Right lobe of liver (tissue), 6 donors: ENCODE results near the gene CCDC88A. TPM values are rescaled to one million over a fixed set of nuclear protein-coding genes. Genes with fewer than 3 reads are reported as not detected.
"Not testable (repeated sequence)": the region's sequence is repeated elsewhere in the genome, so short reads cannot be mapped to it uniquely, and the experiment has no call there.

Experiments used
- ATAC-seq, 4 donors: fragments of 200-7000 bp; cut with Tn5 transposase; one replicate each; pipeline ENCODE4 v1.9.1; 2020; ENCODE audit warnings: mild to moderate bottlenecking in 4 of 4, moderate library complexity in 4 of 4
- DNase-seq, 3 donors: peaks; one replicate each; pipeline ENCODE4 v3.0.0-alpha.2; 2020
- H3K27ac ChIP-seq, 3 donors: fragments of 200-600 bp; one replicate each; pipeline ENCODE4 v1.8.0; 2022
- H3K27me3 ChIP-seq, 2 donors: fragments of 200-600 bp; one replicate each; pipeline ENCODE4 v1.8.0; 2022
- H3K36me3 ChIP-seq, 4 donors: fragments of 200-600 bp; sonication (generic) in 1 of 4; one replicate each; pipeline versions ENCODE4 v1.5.1 to v1.8.0; 2017 to 2022; ENCODE audit warnings: control low read depth in 1 of 4
- H3K4me1 ChIP-seq, 4 donors: fragments of 200-600 bp; sonication (generic) in 1 of 4; one replicate each; pipeline versions ENCODE4 v1.5.1 to v1.8.0; 2017 to 2022; ENCODE audit warnings: control low read depth in 1 of 4
- H3K4me3 ChIP-seq, 3 donors: fragments of 200-600 bp; one replicate each; pipeline ENCODE4 v1.8.0; 2022
- H3K9me3 ChIP-seq, 4 donors: fragments of 200-600 bp; sonication (generic) in 1 of 4; one replicate each; pipeline versions ENCODE4 v1.5.1 to v1.8.0; 2017 to 2022; ENCODE audit warnings: control low read depth in 1 of 4
- POLR2A ChIP-seq: fragments of 450-650 bp; IDR thresholded peaks from one replicate; pipeline ENCODE4 v1.6.1; 2017; ENCODE audit warnings: antibody characterized with exemption, mild to moderate bottlenecking
- WGBS: methylation state at CpG from one replicate; pipeline ENCODE4 v1.1.6; 2018; ENCODE audit warnings: low coverage, low lambda C conversion rate; ENCODE audit not compliant: insufficient coverage; ENCODE audit errors: missing lambda C conversion rate; 5-methylcytosine and 5-hydroxymethylcytosine counted together
- intact Hi-C, 2 donors: fragments of 100-400 bp; cut with DNase I; formaldehyde crosslinking; loops; one replicate each; pipeline versions ENCODE4 v1.11.2 to v1.14.1; 2022
- total RNA-seq, 6 experiments: library from RNA; depleted of rRNA in 2 of 6; stranded (reverse); fragments of >200 nt in 2 of 6; fragmentation: NEBNext Ultra II Directional in 3 of 6; extraction: Animal tissue kit (Norgen Biotek cat#: 25700) in 3 of 6; gene quantifications; one replicate each; pipeline versions ENCODE4 v1.1.0 to v1.2.4, GENCODE V29; 2016 to 2023
- TF ChIP-seq, protein P1 (sequence below), 4 donors: fragments of 200-600 bp in 3 of 4; fragments of 450-650 bp in 1 of 4; IDR thresholded peaks; one replicate each; pipeline versions ENCODE4 v1.5.1 to v1.8.0; 2016 to 2022; ENCODE audit warnings: antibody characterized with exemption in 4 of 4, mild to moderate bottlenecking in 2 of 4
- donor health status: DM: no; HTN: yes; CAD: no.
- donor health status: DM: no; HTN: no; CAD: no.
- donor health status: DM: no; HTN: no; CAD: no.
- donor health status: DM: no; HTN: yes; CAD: no.
- donor health status: DM: no; HTN: yes; CAD: no.

The CCDC88A gene
- total RNA-seq, 6 experiments from 2014 or later, result 11.5 to 26.1 (median 18.5) TPM

DNA sequence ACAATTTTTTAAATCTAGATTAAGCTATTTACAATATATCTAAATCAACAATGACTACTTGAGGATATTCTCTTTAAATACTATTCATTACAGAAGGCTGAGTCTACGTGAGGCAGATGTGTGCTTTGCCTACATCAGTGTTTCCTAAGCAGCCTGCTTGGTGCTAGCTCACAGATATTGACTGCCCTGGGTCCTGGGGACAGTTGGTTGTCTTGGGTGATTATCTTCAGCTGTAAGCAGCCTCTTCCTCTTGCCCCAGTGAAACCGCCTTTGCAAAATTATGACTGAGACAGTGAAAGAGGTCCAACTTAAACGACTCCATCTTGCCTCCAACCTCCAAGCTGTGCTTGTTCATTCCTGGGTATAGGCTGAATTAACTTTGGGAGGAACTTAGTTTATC is 39.6 kb upstream of the CCDC88A start:
- DNase-seq, result no peak
- intact Hi-C loops, result no loop called here
- 55% methylated on average over 3 of the region's 3 CpGs for WGBS
- TF ChIP-seq, protein P1, sequence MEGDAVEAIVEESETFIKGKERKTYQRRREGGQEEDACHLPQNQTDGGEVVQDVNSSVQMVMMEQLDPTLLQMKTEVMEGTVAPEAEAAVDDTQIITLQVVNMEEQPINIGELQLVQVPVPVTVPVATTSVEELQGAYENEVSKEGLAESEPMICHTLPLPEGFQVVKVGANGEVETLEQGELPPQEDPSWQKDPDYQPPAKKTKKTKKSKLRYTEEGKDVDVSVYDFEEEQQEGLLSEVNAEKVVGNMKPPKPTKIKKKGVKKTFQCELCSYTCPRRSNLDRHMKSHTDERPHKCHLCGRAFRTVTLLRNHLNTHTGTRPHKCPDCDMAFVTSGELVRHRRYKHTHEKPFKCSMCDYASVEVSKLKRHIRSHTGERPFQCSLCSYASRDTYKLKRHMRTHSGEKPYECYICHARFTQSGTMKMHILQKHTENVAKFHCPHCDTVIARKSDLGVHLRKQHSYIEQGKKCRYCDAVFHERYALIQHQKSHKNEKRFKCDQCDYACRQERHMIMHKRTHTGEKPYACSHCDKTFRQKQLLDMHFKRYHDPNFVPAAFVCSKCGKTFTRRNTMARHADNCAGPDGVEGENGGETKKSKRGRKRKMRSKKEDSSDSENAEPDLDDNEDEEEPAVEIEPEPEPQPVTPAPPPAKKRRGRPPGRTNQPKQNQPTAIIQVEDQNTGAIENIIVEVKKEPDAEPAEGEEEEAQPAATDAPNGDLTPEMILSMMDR (IDR thresholded peaks at IDR 0.05), result no peak
- no peak for TF ChIP-seq POLR2A
- no peaks in the 10 kb centered on the region for H3K36me3 ChIP-seq
- no peak for ATAC-seq
- no peaks in the 10 kb centered on the region for H3K9me3 ChIP-seq
- no peaks in the 10 kb centered on the region for H3K27me3 ChIP-seq
- no peak overlapping the region for H3K27ac ChIP-seq
- no peaks in the 10 kb centered on the region for H3K4me1 ChIP-seq
- H3K4me3 ChIP-seq, result no peak overlapping the region

- ATAC-seq (no peak), DNase-seq (no peak)
- no peak overlapping the region for H3K27ac ChIP-seq
- TF ChIP-seq, protein P1 (IDR thresholded peaks at IDR 0.05), result no peak
- TF ChIP-seq POLR2A, result no peak
- no peaks in the 10 kb centered on the region for H3K27me3 ChIP-seq
- intact Hi-C loops, result no loop called here
- H3K9me3 ChIP-seq, result no peaks in the 10 kb centered on the region
- H3K36me3 ChIP-seq, result no peaks in the 10 kb centered on the region
- H3K4me3 ChIP-seq, result no peak overlapping the region
- 80% methylated on average over 3 of the region's 5 CpGs for WGBS
- no peaks in the 10 kb centered on the region for H3K4me1 ChIP-seq
Measured at GRCh38 chr2:55454121-55454520, 34.5 kb upstream of the CCDC88A start.

DNA sequence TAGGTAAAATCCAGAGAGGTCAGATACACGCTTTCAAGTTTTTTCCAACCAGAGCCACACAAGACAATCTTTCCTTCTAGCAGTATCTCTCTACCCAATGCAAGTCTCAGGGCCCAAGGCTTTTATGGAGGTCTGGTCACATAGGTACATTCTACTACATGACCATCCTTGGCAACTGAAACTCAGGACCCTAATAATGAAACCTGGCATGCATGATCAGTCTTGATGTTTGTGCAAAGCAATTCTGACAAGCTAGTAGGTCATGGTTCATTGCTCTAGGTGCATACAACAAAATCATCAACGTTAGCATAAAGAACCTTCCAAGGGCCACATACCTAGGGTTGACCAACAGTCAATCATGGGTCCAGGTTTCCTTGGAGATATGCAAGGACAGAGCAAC is 33.2 kb upstream of the CCDC88A start:
- 67% methylated on average over 2 of the region's 2 CpGs for WGBS
- Histone ChIP-seq H3K36me3 (no peaks in the 10 kb centered on the region), H3K27me3 (no peaks in the 10 kb centered on the region), H3K4me3 (no peak overlapping the region), H3K9me3 (no peaks in the 10 kb centered on the region), H3K4me1 (no peaks in the 10 kb centered on the region), H3K27ac (no peak overlapping the region)
- intact Hi-C loops, result no loop called here
- TF ChIP-seq, protein P1 (IDR thresholded peaks at IDR 0.05), result no peak
- no peak for TF ChIP-seq POLR2A
- ATAC-seq (no peak), DNase-seq (no peak)

DNA sequence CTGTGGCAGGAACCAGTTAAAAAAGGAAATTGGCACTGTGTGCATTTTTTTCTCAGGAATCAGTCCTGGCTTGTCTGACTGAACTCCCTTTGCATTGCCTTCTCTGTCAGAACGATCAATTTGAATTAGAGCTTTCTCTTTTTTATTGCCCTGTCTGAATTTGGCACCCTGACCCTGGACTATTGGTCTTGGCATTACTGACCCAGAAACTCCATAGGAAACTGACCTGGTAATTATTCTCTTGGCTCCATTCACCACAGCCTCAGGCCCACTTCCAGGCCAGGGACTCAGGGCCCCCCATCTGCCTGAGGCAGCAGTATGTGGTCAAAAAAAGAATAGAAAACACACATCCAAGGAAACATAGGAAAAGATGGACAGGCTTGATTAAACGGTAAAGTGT is 32.0 kb upstream of the CCDC88A start:
- Histone ChIP-seq H3K4me3 (no peak overlapping the region), H3K9me3 (no peaks in the 10 kb centered on the region), H3K27ac (no peak overlapping the region), H3K4me1 (no peaks in the 10 kb centered on the region), H3K36me3 (no peaks in the 10 kb centered on the region), H3K27me3 (no peaks in the 10 kb centered on the region)
- 47% methylated on average over 2 of the region's 2 CpGs for WGBS
- no peak for DNase-seq
- TF ChIP-seq, protein P1 (IDR thresholded peaks at IDR 0.05), result no peak
- no peak for TF ChIP-seq POLR2A
- ATAC-seq, result no peak
- intact Hi-C loops, result no loop called here

DNA sequence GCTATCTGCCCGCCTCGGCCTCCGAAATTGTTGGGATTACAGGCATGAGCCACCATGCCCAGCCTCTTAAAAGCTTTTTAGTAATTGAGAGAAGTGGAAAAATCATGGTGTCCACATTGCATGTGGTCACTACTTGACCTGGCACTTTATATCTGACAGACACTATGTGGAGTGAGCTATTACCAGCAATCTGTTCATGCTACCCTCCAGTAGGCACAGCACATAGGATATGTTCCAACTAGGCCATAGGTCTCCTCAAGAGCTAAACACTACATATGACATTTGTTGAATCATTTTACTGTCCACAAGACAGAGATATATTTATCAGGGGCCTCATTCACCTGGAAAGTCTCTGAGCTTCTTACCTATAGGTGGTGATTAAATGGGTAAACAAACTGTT is 30.4 kb upstream of the CCDC88A start:
- 93% methylated on average over 3 of the region's 3 CpGs for WGBS
- H3K4me1 ChIP-seq, ATAC-seq, DNase-seq, H3K9me3 ChIP-seq, H3K4me3 ChIP-seq, intact Hi-C loops, H3K36me3 ChIP-seq, H3K27ac ChIP-seq, H3K27me3 ChIP-seq: not testable (repeated sequence)

DNA sequence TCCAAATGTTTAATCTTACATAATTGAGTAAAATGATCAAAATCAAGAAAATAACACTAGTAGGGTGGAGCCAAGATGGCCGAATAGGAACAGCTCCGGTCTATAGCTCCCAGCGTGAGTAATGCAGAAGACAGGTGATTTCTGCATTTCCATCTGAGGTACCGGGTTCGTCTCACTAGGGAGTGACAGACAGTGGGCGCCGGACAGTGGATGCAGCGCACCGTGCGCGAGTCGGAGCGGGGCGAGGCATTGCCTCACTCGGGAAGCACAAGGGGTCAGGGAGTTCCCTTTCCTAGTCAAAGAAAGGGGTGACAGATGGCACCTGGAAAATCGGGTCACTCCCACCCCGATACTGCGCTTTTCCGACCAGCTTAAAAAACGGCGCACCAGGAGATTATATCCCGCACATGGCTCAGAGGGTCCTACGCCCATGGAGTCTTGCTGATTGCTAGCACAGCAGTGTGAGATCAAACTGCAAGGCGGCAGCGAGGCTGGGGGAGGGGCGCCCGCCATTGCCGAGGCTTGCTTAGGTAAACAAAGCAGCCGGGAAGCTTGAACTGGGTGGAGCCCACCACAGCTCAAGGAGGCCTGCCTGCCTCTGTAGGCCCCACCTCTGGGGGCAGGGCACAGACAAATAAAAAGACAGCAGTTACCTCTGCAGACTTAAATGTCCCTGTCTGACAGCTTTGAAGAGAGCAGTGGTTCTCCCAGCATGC is 22.5 kb upstream of the CCDC88A start:
- H3K4me3 ChIP-seq, H3K4me1 ChIP-seq, H3K36me3 ChIP-seq, DNase-seq, H3K27me3 ChIP-seq, intact Hi-C loops, H3K9me3 ChIP-seq, H3K27ac ChIP-seq, ATAC-seq: not testable (repeated sequence)
- 89% methylated on average over 5 of the region's 29 CpGs for WGBS
